Inflammatory macrophage treated with lipopolysaccharide for 4 hours (primary cell): ENCODE data around the gene SDK1.

Experiments
- DNase-seq: peaks from one replicate; pipeline ENCODE4 v3.0.0-alpha.2; 2020

SDK1 gene

DNA sequence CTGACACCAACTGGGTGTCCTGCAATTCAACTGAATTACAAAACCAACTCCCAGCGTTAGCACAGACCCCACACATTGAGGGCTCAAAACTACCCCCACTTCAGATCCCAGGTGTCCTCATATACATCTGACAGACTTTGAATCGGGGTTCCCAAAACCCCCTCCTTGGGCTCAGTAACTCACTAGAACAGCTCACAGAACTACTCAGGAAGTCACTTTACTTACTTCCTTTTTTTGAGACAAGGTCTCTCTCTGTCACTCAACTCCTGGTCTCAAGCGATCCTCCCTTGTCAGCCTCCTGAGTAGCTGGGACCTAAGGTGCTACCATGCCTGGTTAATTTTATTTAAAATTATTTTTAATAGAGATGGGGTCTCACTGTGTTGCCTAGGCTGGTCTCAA is 456.0 kb downstream of the SDK1 start:
- no peak for DNase-seq

DNA sequence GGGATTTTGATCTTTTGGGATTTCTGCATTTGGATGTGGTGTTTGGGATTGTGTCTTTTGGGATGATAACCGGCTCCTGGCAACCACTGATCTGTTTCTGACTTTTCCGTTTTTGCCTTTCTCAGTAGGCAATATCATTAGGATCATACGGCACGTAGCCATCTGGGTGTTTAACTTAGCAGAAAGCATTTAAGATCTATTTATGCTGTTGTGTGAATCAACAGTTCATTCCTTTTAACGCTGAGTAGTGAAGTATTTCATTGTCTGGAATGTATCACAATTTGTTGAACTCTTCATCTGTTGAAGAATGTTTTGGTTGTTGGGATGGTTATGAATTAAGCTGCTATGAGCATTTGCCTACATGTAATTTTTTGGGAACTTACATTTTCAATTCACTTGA is 459.6 kb downstream of the SDK1 start:
- DNase-seq: no peak

DNA sequence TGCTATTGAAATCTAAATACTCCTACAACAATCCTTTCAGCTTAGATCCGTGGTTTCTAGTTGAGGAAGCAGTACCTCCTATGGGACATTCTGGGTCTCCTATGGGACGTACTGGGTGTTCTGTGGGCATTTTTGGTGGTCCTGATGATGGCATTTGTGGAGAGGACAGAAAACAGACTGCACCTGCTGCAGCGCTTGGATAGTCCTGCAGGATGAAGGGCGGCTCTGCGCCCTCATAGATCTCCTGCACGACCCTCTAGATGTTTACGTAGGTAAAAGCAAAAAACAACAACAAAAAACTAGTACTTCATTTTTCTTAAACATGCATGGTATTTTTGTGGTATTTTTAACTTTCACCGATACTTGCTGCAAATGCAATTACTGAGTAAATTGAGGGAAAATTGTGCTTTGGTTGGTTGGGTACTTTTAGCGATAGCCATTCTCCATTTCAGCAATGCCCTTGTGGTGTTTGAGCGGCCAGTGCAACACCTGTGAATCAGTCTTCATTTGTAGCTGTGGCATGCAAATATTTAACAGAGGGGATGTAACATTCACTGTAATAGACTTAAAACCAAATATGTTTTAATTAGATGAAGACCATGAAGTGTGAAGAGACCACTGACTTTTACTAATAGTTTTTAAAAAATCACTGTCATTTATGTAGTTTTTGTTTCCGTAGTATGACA is 461.2 kb downstream of the SDK1 start:
- DNase-seq: no peak

DNA sequence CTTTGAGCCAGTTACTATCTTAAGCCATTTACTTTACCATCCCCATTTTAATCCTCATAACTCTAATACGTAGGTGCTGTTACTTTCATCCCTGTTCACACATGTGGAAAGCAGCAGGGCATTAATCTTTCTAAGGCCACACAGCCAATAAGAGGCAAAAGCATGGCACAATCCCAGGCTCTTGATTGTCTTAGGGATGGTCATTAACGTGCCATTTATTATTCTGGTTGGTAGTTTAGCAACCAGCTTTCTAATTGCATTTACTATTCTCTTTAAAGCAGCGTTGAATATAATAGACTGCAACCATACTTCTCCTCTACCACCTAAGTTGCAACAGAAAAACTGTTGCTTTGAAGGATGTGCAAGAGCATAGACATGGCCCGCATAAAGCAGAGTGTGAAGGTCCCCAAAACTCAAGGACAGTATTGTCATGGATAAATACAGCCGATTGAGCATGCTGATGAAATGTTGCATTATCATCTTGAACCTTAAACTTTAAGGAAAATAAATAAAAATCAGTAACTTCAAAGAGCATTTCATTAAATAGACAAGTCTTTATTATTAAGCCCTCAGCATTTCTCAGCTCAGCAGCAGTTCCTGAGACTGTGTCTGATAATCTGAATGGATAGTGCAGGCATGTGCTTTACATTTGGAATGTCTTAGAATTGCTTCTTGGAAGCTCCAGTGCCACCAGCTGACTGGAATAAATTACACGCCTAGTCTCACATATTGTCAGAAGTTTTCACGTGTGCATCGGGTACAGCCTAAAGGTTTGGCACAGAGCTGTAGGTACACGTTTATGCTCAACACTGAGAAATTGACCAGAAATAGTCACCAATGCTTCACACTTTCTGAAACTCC is 467.1 kb downstream of the SDK1 start:
- no peak for DNase-seq

DNA sequence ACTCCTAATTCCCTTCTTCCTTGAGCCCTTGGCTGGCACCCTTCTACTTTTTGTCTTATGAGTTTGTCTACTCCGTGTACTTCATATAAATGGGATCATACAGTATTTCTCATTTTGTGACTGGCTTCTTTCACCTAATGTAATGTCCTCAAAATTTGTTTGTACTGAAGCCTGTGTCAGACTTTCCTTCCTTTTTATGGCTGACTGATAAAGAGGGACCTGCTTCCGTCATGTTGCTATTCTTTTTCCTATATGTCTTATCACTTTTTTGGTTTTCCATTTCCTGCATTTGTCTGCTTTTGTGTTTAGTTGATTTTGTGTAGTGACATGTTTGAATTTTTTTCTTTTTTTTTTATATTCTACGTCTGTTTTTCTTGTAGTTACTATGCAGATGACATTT is 470.9 kb downstream of the SDK1 start:
- DNase-seq: no peak

DNA sequence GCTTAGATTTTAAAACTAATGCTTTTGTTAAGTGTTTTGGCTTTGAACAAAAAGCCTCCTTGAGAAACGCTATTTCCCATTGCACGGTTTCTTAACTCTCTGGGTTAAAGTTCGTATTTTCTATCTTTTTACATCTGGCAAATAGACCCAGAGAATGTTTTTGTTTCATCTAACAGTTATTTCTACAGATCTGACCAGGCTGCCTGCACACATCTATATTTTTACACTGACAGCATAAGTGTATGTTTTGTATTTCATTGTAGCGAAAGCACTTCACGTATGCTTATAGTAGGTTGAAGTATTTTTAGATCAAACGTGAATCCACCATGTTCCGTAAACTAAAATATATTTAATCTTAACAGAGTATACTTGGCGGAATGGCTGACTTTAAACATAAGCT is 477.3 kb downstream of the SDK1 start:
- DNase-seq: no peak

DNA sequence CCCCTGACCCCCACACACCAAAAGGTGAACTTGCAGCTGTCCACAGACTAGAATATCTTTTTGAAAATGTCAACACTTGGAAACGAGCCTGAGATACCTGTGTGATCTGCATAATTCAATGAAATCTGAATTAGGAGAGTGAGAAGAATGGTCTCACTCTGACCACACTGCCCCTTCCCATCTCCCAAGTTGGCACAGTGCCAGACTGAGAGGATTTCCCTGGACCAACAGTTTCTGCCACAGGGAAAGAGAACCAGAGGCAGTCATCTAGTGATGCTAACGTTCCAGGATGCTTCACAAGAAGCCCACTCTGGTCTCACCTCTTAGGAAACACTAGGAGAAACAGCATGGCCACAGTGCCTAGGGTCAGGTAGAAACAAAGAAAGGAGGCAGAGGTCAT is 479.0 kb downstream of the SDK1 start:
- no peak for DNase-seq

DNA sequence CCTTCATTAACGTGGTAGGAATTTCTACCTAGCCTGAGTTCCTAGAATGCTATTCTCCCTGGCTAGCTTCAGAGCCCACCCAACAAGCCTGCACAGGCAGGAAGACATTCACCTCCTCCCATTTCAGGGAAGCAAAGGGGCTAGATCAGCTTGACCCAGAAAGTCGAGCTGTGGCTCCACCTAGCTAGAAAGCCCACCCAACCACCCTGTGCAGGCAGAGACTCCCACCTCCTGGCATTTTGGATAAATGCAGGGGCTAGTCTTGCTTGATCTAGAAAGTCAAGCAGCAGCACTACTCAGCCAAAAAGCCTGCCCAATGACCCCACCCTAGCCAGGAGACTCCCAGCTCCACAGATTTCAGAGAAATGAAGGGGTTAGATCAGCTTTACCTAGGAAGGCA is 479.5 kb downstream of the SDK1 start:
- no peak for DNase-seq

DNA sequence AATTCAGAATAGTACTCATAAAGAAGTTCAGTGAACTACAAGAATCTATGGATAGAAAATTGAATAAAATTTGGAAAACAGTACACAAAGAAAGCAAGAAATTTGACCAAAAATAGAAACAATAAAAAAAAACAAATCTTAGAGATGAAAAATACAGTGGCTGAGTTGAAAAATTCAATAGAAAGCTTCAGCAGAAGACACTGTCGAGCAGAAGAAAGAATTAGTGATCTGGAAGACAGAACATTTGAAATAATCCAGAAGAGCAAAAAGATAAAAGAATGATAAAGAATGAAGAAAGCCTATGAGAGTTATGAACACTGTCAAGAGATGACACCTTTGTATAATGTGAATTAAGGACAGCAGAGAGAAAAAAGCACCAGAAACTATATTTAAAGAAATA is 480.6 kb downstream of the SDK1 start:
- no peak for DNase-seq

DNA sequence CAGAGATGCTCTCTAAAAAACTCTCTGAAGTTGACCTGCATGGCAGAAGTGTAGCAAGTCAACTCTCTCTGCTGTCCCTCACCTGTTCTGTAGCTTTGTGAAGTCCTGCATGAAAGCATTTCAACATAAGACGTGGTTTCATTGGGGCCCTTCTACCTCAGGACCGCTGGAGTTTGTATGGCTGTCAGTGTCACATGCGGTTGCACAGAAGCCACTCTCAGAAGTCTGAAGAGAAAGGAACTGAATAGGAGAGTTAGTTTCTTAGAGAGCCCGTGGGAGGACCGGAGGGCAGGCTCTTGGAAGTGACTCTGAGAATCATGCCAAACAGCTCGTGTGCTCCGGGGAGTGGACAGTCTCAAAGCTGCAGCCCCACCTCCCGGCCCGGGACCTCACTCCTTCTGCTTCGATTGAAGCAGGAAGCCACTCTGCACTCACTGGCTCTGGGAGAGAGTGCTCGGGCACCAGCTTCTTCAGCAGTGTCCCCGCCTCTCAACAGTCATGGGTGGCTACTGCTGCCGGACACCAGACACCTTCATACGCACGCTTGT is 486.7 kb downstream of the SDK1 start:
- DNase-seq: no peak

DNA sequence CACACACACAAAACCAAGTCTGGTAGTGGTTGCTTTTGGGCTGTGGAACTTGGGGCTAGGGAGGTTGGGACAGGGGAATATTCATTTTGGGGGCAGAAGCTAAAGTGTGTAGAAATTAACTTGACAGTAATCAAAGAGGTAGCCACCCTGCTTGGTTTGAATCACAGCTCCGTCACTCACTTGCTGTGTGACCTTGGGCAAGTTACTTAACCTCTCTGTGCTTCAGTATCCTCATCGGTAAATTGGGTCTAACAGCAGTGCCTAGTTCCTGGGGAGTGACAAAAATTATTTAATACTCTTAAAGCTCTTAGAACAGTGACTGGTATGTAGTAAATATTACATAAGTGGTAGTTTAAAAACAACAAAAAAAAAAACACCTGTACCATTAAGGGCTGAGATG is 489.8 kb downstream of the SDK1 start:
- no peak for DNase-seq

DNA sequence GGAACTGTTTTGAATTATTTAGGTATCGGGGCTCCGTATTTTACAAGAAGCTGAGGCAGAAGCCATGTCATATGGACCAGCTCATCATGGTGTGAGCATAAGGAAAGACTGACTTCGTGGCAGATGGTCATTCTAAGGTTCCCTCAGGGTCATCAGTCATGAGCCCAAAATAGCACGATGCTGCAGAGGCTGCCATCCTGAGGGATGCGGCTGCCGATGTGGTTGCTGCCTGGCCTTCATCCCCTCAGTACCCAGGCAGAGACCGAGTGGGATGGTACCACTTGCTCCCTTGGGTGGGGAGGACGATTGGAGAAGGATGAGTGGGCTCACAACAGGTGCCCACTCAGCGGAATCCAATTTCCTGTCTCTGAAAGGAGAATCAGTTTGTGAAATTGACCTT is 490.3 kb downstream of the SDK1 start:
- DNase-seq: no peak

DNA sequence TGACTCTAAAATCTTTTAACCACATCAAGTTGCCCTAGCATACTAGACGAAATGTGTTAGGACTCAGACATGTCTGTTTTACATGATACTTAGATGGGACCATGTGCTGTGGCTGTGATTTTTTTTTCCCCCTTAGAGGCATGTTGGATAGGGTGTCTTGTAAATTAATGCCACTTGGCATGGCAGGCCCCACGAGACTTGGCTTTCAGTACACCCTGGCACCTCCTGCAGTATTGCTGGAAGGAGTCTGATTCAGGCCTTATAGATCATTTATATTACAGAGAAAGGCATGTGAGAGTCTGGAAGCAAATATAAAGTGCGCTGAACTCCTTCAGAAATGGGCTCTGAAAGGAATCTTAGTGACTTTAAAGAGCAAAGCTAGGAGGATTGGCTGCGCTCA is 494.1 kb downstream of the SDK1 start:
- no peak for DNase-seq

DNA sequence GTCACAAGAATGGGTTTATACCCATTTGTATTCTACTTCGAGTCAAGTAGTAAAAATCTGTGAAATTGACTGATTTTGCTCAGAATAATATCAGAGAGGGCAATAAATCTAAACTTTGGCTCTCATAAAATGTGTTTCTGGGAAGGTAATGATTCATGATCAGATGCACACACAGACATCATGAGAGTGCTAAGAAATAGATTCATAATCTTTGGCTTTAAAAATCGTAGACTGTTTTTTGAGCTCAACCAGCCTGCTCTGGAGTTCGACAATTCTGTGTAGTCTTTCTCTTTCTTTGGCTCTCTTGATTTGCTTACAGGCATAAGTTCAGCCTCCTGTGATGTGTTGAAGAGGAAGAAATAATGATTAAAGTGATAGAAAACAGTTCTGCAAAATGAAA is 494.7 kb downstream of the SDK1 start:
- DNase-seq: no peak

DNA sequence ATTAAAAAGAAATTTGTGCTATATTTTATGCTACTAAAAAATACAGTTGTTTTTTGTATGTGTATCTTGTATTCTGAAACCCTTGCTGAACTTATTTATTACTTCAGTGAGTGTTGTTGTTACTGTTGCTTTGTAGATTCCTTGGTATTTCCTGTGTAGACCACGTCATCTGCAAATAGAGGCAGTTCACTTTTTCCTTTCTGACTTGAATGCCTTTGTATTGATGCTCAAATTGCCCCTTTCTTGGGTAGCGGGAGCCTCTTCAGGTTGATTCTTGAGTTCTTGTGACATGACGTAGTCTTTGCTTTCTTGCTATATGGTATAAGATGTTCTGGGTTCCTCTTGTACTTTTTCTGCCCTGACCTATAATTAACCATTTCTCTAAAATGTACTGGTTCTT is 504.1 kb downstream of the SDK1 start:
- no peak for DNase-seq

DNA sequence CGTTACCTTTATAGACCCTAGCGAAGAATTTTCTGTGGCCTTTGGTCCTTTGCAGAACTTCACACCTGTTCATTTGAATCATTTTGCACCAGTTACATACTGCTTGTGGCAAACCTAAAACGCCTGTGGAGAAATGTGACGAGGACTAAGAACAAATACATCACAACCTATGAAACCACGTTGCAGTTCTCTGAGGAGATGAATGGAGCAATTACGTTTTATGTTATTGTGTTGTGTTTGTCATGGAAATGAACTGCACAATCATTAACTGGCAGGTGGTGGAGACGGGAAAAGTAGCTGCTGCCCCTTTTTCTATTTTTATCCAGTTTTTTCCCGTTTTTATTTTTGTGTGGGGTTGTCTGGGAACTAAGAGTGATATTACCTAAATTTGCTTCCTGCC is 505.5 kb downstream of the SDK1 start:
- no peak for DNase-seq

DNA sequence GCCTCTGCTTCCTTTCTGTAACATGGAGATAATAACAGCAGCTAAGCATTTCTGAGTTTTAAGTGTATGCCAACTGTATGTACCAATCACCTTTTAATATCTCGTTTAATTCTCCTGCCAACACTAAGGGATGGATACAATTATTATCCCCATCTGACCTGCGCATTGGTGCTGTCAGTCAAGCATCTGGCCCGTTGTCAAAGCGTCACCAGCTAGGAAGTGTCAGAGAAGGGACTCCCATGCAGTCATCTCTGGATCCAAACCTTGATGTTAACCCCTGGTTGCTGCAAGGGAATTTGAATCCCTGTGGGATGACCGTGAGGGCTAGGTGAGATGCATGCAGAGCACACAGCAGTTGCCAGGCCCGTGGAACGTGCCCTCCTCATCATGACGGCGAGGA is 506.8 kb downstream of the SDK1 start:
- DNase-seq: no peak

DNA sequence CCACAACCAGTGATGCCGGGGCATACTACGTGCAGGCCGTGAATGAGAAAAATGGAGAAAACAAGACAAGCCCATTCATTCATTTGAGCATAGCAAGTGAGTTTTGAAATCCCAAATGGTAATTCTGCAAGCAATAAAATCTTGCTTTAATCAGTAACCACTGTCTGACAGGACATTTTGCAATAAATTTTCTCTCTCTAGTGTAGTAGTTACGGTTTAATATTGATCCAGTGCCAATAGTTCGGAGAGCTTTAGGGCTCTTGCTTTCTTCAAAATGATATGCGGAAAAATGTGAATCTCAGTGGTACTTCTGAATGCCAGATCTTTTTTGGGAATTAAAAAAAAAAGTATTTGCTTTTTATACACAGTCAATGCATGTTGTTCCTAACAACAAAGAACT is 520.4 kb downstream of the SDK1 start:
- DNase-seq: no peak

DNA sequence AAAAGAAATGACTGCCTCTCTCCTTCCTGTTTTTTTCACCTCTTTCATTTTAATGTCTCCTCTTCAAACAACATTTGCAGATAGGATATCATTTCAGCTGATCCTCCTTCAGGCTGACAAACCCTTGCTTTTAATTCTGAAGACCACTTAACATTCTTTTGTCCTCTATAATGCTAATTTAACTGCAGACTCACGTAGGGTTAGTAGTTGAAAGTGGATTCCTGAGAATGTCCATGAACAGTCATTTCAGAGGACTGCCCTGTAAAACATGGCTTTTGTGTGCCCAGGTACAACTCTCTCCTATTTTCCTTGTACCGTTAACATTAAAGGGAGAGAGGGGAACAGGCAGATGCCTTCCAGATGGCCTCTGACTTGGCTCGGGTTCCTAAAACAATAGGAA is 524.4 kb downstream of the SDK1 start:
- DNase-seq: no peak

DNA sequence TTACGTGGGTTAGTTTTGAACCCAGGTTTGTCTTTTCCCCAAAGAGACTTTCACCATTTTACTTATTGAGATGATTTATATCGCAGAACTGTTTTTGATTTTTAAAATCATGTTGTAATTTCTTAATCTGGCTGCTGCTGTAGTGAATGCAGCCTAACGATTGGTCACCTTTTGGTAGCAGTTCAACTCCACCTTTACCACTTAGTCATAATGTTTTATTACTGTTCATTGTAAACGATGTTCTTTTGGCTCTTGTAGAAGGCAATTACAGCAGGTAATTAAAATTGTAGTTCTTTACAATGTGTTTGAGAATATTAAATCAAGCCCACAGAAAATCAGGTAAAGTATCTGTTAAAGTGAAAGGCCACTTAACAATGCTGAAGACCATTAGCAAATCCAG is 531.1 kb downstream of the SDK1 start:
- no peak for DNase-seq

DNA sequence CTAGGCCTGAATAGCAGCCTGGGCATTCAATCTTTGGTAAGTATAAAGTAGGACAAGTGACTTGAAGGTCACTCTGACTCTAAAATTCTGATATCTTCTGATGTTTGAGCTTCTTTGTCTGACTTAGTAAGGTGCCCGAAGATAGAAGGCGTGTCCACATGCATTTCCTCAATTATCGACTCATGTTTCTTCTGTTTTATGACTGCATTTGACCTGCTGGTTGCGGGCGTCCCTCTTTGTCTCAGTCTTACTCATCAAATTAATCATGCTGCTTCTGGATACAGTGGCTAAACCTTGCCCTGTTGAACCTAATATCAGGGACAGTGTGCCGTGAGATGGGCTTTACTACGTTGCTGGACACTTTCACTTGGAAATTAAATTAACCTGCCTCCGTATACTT is 534.1 kb downstream of the SDK1 start:
- DNase-seq: no peak

DNA sequence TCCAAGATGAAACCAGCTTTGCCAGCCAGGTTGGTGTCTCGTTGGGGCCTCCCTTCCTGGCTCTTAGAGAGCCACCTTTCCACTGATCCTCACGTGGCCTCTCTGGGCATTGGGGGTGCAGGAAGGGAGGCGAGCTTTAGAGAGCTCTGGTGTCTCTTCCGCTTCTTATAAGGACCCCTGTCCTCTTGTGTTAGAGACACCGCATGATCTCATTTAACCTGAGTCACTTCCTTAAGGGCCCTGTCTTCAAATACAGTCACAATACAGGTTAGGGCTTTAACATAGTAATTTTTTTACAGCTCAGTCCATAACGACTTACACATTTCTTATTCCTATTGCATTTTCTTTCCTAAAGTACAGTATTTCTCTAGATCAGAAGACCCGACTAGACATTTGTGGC is 535.8 kb downstream of the SDK1 start:
- no peak for DNase-seq

DNA sequence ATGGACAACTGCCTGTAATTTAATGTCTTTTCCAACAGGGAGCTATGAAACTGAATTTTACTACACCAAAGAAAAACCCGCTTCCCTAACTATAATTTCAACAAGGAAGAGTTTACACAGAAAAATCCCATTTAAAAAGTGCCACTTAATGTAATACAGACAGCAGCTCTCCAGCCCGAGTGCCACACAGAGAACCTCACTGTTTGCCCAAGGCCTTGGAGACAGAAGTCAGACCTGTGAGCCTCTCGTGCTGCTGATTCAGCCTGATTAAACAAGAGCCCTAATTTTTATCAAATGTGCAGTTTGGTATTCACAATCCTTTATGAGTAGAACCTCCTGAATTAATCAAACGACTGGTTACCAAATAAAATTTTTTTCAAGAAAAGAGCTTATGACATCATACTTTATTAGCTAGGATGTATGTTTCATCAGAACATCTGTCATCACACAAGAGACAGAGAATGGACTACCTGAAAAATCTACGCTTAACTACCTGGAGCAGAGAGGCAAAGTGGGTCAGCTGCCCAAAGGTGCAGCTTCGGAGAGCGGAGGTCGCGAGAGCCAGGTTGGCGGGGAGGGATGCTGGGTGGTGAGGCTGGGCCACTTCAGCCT is 543.6 kb downstream of the SDK1 start:
- no peak for DNase-seq

DNA sequence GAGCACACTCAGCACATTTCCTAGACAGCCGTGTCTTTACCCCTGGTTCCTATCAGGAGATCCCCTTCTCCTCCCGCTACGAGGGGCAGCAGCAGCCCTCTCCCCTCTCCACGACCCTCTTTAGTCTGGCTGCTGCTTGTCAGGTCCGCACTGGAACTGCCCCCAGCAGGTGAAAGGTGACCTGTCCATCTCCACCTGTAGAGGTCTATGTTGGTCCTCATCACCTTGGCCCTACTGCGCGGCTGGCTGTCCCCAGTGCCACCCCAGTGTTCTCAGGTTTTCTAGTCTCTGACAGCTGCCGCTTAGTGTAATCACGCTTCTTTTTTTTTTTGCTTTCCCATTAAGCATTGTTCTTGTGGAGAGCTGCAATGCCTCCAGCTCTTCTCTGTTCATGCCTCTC is 545.7 kb downstream of the SDK1 start:
- no peak for DNase-seq
